Left forelimb (tissue), 1 donor: ENCODE measurements around the gene KRTAP15-1.

Experiments
- DNase-seq: peaks from one replicate; pipeline ENCODE4 v3.0.0-alpha.2; 2018; ENCODE audit warnings: low spot score

Gene KRTAP15-1, protein sequence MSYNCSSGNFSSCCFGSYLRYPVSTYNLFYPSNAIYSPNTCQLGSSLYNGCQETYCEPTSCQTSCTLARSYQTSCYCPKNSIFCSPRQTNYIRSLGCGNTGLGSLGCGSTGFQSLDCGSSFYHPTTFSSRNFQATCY

DNA sequence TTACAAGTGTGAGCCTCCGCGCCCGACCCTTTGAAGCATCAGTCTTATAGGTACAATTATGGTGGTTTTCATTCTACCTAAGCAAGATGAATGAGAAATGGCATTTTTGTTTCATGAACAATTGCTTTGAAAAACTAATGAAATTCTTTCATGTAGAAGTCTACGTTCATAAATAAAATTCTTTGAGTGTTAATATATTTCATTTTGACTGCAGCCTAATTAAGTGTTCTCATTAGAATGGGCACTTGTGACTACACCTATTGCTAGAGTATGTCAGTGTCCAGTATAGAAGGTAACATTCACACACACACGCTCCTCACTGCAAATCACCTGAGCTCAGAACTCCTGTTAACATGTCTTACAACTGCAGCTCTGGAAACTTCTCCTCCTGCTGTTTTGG lies at the start of gene KRTAP15-1:
Gene KRTAP15-1 (plus strand): TSS at position 301 of the 400 bp plus-strand sequence. CDS start 53 bp downstream, at position 354.
- DNase-seq = no peak

DNA sequence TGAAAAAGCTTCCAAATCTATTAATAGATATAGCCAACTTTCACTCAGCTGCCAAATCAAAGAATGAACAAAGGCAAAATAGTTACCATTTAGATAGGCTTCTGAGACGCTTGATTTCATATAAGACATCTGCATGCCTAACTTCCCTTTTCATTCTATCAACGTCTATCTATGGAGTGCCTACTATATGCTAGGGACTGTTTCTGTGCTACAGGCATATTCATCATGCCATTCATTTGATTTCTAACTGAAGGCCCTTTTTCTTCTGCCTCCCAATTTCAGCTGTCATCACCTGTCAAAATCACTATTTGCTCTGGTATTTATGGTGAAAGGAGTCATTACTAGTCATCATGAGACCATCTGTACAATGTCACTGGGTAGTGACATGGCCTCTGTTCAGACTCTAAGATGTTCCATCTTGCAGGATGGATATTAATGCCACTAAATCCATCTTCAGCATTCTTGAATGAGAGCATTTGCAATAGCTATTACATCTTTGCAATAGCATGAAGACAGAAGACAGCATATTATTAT lies 48.5 kb upstream of the KRTAP15-1 start:
- DNase-seq = no peak

DNA sequence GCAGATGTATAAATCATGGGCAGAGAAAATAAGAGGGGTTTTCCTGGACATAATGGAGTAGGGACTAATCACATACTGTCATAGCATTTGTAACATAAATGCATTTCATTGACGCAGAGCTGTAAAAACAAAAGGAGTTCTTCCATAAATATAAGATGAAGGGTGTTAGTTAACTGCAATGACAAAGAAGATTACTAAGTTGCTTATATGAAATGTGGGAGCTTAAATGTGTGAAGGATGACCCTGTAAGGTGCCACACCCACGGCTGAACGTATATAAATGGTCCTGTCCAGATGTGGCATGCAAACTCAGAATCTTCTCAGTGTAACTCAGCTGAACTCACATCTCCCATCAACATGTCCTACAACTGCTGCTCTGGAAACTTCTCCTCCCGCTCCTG lies 44.3 kb upstream of the KRTAP15-1 start, which contains the start of gene KRTAP13-1:
Gene KRTAP13-1 (plus strand): TSS at position 301 of the 400 bp plus-strand sequence. CDS start 56 bp downstream, at position 357.
- DNase-seq = no peak

DNA sequence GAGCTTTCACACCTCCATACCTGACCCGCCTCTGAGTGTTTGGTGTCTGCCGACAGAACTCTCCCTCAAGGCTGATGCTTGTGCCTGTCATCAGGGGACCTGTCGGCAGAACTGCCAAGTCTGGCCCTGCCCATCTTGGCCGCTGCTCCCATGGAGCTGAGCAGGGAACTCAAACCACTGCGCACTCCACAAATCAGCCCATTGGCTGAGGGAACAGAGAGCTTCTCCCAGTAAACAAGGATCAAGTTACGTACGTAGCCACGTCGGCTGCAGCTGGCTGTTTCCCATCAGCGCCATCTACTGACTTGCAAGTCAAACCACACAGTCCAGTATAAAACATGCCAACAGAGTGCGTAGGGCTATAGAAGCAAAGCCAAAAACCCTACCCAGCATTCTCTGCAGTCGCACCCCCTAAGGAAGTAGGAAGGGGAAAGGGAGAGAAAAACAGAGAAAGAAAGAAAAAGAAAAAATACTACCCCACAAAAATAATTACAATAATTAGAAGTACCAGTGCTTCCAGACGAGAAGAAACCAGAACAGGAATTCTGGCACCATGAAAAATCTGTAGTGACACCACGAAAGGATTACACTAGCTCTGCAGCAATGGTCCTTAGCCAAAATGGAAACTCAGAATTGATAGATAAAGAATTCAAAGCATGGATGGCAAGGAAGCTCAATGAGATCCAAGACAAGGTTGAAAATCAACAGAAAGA lies 31.1 kb upstream of the KRTAP15-1 start:
- no peak for DNase-seq

DNA sequence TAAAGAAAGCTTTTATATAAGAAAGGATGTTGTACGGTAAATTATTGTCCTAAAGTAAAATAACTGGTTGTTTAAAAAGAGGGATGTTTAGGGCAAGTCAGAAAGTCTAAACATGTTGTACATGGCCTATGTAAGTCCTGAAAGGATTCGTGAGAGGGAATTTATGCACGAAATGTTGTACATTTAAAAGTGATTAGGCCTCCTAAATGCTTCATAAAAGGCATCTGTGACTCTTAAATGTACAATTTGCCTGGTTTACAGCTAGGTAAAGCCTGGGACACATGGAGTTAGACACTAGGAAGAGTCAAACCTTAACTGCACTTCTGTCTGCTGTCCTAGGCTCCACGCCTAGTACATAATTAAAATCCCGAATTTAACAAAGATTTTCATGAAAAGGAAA lies 24.1 kb upstream of the KRTAP15-1 start:
- no peak for DNase-seq

DNA sequence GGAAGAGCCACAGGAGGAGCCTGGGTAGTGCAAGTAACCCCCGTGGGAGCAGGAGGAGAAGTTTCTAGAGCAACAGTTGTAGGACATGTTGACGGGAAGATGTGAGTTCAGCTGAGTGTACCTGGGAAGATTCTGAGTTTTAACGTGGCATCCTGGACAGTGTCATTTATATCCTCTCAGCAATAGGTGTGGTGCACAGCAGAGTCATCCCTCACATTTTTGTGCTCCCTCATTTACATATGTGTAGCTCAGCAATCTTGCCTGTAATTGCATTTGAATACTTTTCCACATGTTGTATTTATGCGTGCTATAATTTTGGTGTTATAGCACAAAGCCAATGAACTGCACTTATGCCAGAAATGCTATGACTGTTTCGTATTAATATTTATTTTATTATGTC lies 14.2 kb upstream of the KRTAP15-1 start, which contains the start of gene KRTAP13-3:
Gene KRTAP13-3 (minus strand): TSS at position 101 of the 400 bp plus-strand sequence. CDS start 14 bp downstream, at position 87.
- no peak for DNase-seq

DNA sequence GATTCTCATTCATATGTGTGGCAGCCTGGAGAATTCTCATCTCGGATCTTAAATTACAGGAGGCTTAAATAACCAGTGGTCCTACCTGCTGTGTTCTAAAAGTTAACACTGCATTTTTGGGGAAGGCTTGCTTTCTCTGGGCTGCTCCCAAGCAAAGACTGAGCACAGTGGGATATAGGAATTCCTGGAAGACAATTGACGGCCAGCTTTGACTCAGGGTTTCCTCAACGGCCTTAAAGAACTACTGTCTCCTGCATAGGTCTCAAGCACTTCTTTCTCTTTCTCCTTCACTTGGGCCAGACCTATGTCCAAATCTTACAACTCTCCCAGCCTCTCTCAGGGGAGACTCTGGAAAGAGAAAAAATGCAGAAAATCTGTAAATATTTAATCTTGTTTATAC lies 13.3 kb upstream of the KRTAP15-1 start:
- DNase-seq = no peak

DNA sequence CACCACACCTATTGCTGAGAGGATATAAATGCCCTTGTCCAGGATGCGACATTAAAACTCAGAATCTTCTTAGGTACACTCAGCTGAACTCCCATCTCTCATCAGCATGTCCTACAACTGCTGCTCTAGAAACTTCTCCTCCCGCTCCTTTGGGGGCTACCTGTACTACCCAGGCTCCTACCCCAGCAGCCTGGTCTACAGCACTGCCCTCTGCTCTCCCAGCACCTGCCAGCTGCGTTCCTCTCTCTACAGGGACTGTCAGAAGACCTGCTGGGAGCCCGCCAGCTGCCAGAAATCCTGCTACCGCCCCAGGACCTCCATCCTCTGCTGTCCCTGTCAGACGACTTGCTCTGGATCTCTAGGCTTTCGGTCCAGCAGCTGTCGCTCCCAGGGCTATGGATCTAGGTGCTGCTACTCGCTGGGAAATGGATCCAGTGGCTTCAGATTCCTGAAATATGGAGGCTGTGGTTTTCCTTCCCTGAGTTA lies 9.9 kb upstream of the KRTAP15-1 start, which contains the start of gene KRTAP13-4:
Gene KRTAP13-4 (plus strand): TSS at position 51 of the 486 bp plus-strand sequence. CDS start 56 bp downstream, at position 107.
- DNase-seq = no peak

DNA sequence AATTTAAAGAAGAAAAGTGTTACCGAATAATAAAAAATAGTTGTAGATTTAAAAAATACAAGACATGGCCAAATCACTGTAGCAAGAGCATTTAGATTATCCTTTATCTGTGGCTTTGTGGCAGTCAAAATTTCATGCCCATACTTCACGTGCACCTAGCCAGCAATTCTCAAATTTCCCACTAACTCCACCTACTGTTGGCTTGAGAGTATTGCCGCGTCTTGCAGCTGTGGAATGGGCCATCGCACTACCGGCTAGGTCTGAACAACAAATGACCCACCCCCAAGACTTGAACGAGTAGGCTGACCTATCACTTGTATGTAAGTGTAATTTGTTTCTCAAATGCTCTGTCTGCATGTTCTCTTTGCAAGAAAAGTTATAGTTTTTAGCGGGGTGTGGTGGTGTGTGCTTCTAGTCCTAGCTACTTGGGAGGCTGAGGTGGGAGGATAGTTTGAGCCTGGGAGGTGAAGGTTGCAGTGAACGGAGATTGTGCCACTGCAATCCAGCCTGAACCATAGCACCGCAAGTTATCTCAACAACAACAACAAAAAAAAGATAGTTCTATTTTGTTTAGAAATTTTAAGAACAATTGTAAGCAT lies 5.9 kb upstream of the KRTAP15-1 start:
- DNase-seq = no peak

DNA sequence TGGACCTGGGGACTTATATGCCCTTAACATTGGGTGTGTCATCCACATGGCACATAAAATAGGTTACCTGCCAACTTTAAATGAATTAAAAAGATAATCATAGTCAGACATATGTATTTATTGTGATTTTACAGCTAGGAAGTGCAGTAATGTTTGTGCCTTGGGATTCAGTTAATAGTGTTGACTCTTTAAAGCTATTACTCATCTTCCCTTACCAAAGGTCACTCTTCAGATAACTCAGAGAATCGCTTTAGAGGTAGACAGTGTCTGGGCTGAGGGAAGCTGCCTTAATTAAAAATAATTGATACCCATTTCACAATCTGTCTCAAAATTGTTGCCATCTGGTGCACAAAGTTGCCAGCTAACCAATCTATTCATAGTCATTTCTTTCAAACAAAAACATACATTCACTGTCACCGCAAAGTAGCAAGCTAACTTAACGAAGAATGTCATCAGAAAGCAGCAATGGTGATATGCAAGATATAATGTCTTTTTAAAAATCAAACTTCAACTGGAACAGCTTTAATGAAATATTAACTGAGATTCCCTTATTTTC lies 3.0 kb upstream of the KRTAP15-1 start:
- DNase-seq = no peak

DNA sequence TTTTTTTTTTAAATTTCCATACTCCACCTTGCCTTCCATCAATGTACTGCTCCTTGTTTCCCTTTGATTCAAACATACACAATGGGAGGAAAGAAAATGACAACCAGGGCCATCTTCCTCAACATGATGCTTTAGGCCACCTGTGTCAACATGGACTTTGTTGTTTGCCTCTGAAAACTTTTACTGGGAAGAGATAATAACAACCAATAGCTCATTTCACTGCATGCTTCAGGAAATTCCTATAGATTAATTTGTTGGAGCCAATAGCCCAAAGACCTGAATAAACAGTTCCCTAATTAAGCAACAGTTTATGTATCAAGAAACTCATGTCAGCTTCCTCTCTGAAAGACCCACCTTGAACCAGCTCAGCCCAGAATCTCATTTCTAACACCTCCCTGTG lies 3.2 kb downstream of the KRTAP15-1 start:
- no peak for DNase-seq

DNA sequence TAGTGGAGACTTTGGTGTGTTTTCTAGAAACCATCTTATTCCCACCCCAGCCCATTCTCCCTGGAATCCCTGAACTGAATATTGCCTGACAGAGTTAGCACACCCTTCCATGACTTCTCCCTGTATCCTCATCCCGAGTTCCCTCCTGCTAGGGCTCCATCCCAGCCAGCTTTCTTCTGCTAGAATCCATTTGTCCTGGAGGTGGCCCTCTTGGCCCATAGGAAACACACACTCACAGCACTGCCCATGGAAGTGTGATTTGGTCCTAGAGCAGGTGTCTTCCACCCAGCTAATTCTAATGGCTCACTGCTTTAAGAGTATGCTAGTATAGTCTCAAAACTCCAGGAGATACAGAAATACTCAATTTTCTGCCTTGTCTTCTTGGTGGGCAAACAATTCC lies 4.1 kb downstream of the KRTAP15-1 start:
- DNase-seq = no peak

DNA sequence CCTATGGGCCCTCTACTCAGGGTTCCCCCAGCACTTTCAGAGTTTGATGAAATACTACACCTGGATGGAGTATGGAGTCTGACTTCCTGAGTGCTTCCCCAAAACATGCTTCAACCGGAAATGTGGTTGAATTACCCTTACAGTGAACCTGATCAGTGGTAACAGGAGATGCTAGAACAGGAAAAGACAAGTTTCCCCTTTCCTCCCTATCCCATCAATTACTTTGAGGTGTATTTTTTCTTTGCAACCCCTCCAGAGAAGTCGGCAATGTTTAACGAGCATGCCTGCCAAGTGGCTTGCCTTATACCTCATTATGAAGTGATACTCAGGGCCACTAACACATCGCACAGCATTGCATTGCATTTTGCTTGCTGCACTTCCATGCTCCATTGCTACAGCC lies 7.0 kb downstream of the KRTAP15-1 start:
- DNase-seq = no peak

DNA sequence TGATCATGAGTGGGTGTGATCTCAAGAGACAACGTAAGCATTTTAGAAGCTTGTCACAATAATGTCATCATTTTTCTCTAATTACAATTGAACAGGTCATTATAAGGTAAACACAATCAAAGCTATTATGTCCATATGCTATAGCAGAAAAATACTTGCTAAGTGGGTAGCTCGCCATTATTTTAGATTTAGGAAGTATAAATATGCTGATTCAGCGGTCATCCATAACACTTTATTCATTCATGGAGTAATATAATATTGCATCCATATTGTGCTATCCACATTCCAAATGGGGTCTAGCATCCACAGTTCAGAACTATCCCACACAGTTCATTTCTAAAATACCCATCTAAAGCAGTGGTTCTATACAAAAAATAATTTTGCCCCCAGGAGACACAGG lies 8.4 kb downstream of the KRTAP15-1 start:
- no peak for DNase-seq

DNA sequence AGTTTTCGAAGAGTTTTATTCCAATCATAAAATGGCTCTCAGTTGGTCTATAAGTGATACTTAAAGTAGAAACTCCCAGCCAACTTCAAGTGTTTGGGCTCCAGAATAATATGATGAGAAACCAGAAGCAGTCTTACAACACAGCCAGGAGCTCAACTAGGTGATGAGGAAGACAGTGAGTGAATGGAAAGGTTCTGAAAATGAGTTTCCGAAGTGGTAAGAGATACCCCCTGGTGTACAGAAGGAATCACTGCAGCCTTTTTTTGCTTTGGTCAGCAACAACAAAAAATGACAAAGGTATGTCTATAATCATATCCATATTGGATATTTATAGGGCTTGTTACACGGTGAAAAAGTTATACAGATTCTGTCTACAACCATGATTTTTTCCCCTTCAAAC lies 23.6 kb downstream of the KRTAP15-1 start:
- no peak for DNase-seq

DNA sequence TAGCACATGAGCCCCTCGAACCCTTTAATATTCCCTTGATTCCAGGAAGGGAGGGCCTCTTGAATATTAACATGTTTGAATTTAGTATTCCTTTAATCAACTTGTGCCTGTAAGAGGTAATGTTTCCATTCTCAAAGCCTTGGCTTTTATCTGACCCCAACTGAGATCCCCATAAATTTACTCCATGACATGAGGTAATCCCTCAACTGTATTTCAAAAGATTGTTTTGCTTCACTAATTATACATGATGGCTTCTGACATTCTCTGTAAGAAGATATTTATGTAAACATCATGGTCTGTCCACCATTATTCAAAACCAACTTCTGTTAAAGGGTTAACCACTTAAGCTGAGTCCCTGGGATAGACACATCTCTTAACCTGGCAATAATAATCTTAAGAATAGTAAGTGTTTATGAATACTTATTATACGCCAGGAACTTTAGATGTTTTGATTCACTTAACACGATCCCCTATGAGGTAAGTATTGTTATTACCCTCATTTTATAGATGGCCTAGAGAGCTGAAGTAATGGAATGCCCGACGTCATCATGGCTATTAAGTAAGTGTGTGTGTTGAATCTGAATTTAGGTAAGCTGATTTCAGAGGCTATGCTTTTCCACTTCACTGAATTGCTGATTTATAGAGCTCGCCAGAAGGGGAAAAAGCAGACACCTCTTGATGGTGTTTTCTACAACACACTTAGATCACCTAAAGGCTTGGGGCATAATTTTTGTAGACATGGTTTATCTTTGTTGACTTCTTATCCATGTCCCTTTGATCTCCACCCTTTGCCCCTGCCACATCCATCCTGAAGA lies 29.0 kb downstream of the KRTAP15-1 start:
- no peak for DNase-seq

DNA sequence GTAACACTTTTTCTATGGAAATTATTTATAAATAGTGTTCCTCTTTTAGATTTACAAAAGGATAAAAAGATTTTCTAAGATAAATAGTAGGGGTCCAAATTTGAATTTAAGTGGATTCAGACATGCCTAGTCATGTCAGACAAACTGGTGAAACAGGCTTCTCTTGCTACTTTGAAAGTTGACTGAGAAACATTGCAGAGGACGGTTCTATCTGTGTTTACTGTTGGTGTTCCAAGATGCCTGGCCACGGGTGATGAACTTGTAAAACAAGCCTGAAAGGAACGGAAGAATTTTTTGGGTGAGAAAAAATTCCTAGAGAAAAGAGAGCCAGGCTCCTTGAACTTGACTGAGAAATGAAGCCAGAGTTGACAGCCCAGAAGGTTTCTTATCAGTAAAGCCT lies 37.9 kb downstream of the KRTAP15-1 start:
- DNase-seq = no peak

DNA sequence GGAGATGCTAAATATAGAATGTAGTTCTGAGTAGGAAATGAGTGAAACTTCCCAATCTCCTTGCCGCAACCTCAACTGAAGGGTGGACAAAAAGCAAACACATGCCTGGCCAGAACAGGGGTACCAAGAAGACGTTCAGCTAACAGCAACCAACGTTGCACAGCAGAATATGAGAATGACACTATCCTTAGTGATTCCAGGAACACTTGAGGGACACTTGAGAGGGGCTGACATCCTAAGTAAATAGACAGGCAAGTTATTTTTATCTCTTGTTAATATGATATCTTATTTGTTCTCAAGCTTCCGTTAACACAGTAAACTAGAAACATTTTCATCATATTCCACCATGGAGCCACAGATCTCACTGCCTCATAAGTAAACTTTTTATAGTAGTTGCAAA lies 39.2 kb downstream of the KRTAP15-1 start:
- no peak for DNase-seq

DNA sequence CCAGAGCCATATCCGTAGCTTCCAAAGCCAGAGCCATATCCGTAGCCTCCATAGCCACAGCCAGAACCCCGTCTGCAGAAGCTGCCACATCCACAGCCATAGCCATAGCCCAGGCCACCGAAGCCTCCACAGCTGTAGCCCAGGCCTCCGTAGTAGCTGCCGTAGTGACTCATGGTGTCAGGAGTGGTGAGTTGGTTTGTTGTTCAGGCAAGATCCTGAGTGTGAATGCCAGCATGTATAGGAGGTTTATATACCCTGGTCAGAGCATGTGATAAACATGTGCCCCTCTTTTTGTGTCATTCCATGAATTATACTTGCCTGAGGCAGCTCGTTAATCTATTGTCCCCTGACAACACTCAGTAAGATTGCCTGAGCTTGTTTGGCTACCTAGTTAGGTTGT lies 40.1 kb downstream of the KRTAP15-1 start, which contains the start of gene KRTAP19-1:
Gene KRTAP19-1 (minus strand): TSS at position 223 of the 400 bp plus-strand sequence. CDS start 50 bp downstream, at position 173.
- DNase-seq = no peak

DNA sequence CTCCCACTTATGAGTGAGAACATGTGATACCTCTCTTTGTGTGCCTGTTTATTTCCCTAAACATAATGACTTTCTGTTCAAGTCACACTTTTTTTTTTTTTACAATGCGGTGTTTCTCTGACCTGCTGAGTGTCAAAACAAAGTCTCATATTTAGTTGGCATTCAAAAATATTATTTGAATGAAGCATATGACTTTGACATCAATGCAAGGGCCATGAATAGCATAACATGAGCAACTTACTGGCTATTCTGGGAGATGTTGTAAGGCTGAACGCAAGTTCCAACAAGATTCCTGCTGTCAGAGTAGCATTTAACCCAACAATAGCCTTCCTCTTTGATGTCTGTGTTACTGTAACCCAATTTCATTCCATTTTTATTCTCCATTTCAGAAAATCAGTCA lies 42.1 kb downstream of the KRTAP15-1 start:
- no peak for DNase-seq

DNA sequence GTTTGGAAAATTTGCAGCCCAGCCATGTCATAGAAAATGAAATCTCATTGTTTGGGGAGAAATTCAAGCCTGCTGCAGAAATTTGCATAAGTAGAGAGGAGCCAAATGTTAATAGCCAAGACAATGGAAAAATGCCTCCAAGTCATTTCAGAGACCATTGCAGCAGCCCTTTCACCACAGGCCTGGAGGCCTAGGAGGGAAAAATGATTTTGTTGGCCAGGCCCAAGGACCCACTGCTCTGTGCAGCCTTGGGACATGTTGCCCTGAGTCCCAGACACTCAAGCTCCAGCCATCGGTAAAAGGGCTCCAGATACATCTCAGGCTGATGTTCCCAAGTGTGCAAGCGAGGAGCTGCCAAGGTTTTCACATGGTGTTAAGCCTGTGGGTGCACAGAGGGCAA lies 46.1 kb downstream of the KRTAP15-1 start:
- no peak for DNase-seq
